Tibial nerve (tissue), 4 donors: ENCODE data around the gene KIF25. TPM values are rescaled to one million over a fixed set of nuclear protein-coding genes. Genes with fewer than 3 reads are reported as not detected.

Experiments used
- DNase-seq, 2 donors: peaks; one replicate each; pipeline ENCODE4 v3.0.0-alpha.2; 2019; ENCODE audit warnings: low spot score in 2 of 2
- H3K27ac ChIP-seq, 4 donors: fragments of 200-600 bp; sonication (generic) in 3 of 4; one replicate each; pipeline ENCODE4 v1.5.1; 2017 to 2019; ENCODE audit warnings: mild to moderate bottlenecking in 1 of 4
- H3K27me3 ChIP-seq, 2 donors: fragments of 200-600 bp; sonication (generic) in 1 of 2; one replicate each; pipeline versions ENCODE4 v1.5.1 to v1.6.0; 2017 to 2019
- H3K36me3 ChIP-seq, 3 donors: fragments of 200-600 bp; sonication (generic); one replicate each; pipeline ENCODE4 v1.5.1; 2018 to 2019
- H3K4me1 ChIP-seq, 4 donors: fragments of 200-600 bp; sonication (generic) in 3 of 4; one replicate each; pipeline ENCODE4 v1.5.1; 2017 to 2019
- H3K4me3 ChIP-seq, 4 donors: fragments of 200-600 bp; sonication (generic) in 3 of 4; one replicate each; pipeline ENCODE4 v1.5.1; 2017 to 2019; ENCODE audit warnings: mild to moderate bottlenecking in 1 of 4, moderate library complexity in 1 of 4
- H3K9me3 ChIP-seq, 4 donors: fragments of 200-600 bp; sonication (generic) in 3 of 4; one replicate each; pipeline ENCODE4 v1.5.1; 2017 to 2019
- CTCF ChIP-seq, 5 experiments: fragments of 200-600 bp in 3 of 5; fragments of 450-650 bp in 2 of 5; sonication (generic) in 3 of 5; IDR thresholded peaks; one replicate each; pipeline ENCODE4 v1.5.1; 2016 to 2019; ENCODE audit warnings: antibody characterized with exemption in 5 of 5, mild to moderate bottlenecking in 3 of 5, moderate library complexity in 2 of 5
- EP300 ChIP-seq, 2 donors: sonication (generic); formaldehyde crosslinking; IDR thresholded peaks; one replicate each; pipeline ENCODE4 v1.6.1; 2017; ENCODE audit warnings: antibody characterized with exemption in 2 of 2, mild to moderate bottlenecking in 1 of 2
- POLR2A ChIP-seq, 2 donors: fragments of 450-650 bp; IDR thresholded peaks; one replicate each; pipeline ENCODE4 v1.6.1; 2017; ENCODE audit warnings: antibody characterized with exemption in 2 of 2, mild to moderate bottlenecking in 2 of 2, moderate library complexity in 2 of 2
- WGBS, 2 donors: methylation state at CpG; one replicate each; pipeline ENCODE4 v1.1.5; 2018; 5-methylcytosine and 5-hydroxymethylcytosine counted together
- total RNA-seq, 4 donors: library from RNA; depleted of rRNA; stranded (reverse); fragments of >200 nt; gene quantifications; one replicate each; pipeline ENCODE4 v1.1.0, GENCODE V29; 2016

Gene KIF25
- total RNA-seq, 4 donors from 2014 or later, result not detected

- no peaks in the 10 kb centered on the region for H3K36me3 ChIP-seq
- peaks cover 0 to 38% (median 4%) of the 10 kb centered on the region in 4 donors for H3K4me1 ChIP-seq
- H3K27me3 ChIP-seq, result no peaks in the 10 kb centered on the region
- H3K4me3 ChIP-seq, result no peak overlapping the region
- H3K9me3 ChIP-seq, result peaks cover 0 to 11% (median under 1%) of the 10 kb centered on the region in 4 donors
- TF ChIP-seq CTCF (IDR thresholded peaks at IDR 0.05) (no peak), POLR2A (IDR thresholded peaks at IDR 0.05) (no peak), EP300 (IDR thresholded peaks at IDR 0.05) (no peak)
- DNase-seq, result no peak
- peak overlapping the region in 1 of 4 donors; percentile 69 for H3K27ac ChIP-seq
- whole genome bisulfite sequencing, 2 donors, result 94 to 95% methylated on average over 18 of the region's 18 CpGs
Observed at GRCh38 chr6:168034537-168034936, 37.1 kb downstream of the KIF25 start.

- H3K4me3 ChIP-seq, result peak overlapping the region in 3 of 4 donors; percentile 12 to 47 (median 22)
- peaks cover 0 to 38% (median 4%) of the 10 kb centered on the region in 4 donors for H3K4me1 ChIP-seq
- peak overlapping the region in 3 of 4 donors; percentile 15 to 69 (median 40) for H3K27ac ChIP-seq
- WGBS, 2 donors, result 33 to 43% methylated on average over 43 to 44 of the region's 45 CpGs
- DNase-seq, result no peak
- no peaks in the 10 kb centered on the region for H3K36me3 ChIP-seq
- peak in 1 of 2 donors; percentile 29 for TF ChIP-seq EP300 (IDR thresholded peaks at IDR 0.05)
- TF ChIP-seq CTCF (IDR thresholded peaks at IDR 0.05), result no peak
- no peak for TF ChIP-seq POLR2A (IDR thresholded peaks at IDR 0.05)
- H3K27me3 ChIP-seq, result no peaks in the 10 kb centered on the region
- H3K9me3 ChIP-seq, result peaks cover 0 to 17% (median 5%) of the 10 kb centered on the region in 4 donors
Observed at GRCh38 chr6:168035098-168035660, 37.7 kb downstream of the KIF25 start.

- peaks cover 0 to 24% (median 5%) of the 10 kb centered on the region in 4 donors for H3K9me3 ChIP-seq
- peaks cover 0 to 33% (median 4%) of the 10 kb centered on the region in 4 donors for H3K4me1 ChIP-seq
- DNase-seq, result no peak
- no peak for TF ChIP-seq CTCF (IDR thresholded peaks at IDR 0.05)
- TF ChIP-seq EP300 (IDR thresholded peaks at IDR 0.05), result peak in 1 of 2 donors; percentile 12
- no peak for TF ChIP-seq POLR2A (IDR thresholded peaks at IDR 0.05)
- H3K36me3 ChIP-seq, result no peaks in the 10 kb centered on the region
- peak overlapping the region in 3 of 4 donors; percentile 15 to 69 (median 40) for H3K27ac ChIP-seq
- 63 to 66% methylated on average over 28 to 29 of the region's 29 CpGs for WGBS, 2 donors
- no peaks in the 10 kb centered on the region for H3K27me3 ChIP-seq
- peak overlapping the region in 3 of 4 donors; percentile 12 to 47 (median 22) for H3K4me3 ChIP-seq
Observed at GRCh38 chr6:168035661-168036545, 38.4 kb downstream of the KIF25 start.

- 56 to 70% methylated on average over 6 of the region's 6 CpGs for WGBS, 2 donors
- no peak for DNase-seq
- TF ChIP-seq POLR2A (IDR thresholded peaks at IDR 0.05) (no peak), EP300 (IDR thresholded peaks at IDR 0.05) (peak in 1 of 2 donors; percentile 30)
- Histone ChIP-seq H3K4me1 (peaks cover 0 to 20% (median 2%) of the 10 kb centered on the region in 4 donors), H3K27me3 (no peaks in the 10 kb centered on the region), H3K36me3 (no peaks in the 10 kb centered on the region), H3K4me3 (no peak overlapping the region), H3K9me3 (peaks cover 0 to 37% (median 5%) of the 10 kb centered on the region in 4 donors), H3K27ac (no peak overlapping the region)
Observed at GRCh38 chr6:168037242-168037641, 39.8 kb downstream of the KIF25 start.

- H3K27ac ChIP-seq, result no peak overlapping the region
Observed at GRCh38 chr6:168037856-168038255, 40.4 kb downstream of the KIF25 start.

More at GRCh38 chr6:168037856-168038255, 40.4 kb downstream of the KIF25 start:
- no peak overlapping the region for H3K4me3 ChIP-seq
- H3K27me3 ChIP-seq, result no peaks in the 10 kb centered on the region
- no peak for TF ChIP-seq EP300 (IDR thresholded peaks at IDR 0.05)
- no peak for TF ChIP-seq POLR2A (IDR thresholded peaks at IDR 0.05)
- TF ChIP-seq CTCF (IDR thresholded peaks at IDR 0.05), result no peak
- no peak for DNase-seq
- H3K4me1 ChIP-seq, result peaks cover 0 to 16% (median 2%) of the 10 kb centered on the region in 4 donors
- 85 to 95% methylated on average over 5 of the region's 5 CpGs for WGBS, 2 donors
- H3K36me3 ChIP-seq, result no peaks in the 10 kb centered on the region
- H3K9me3 ChIP-seq, result peaks cover 0 to 37% (median 5%) of the 10 kb centered on the region in 4 donors
